Head of caudate nucleus (tissue), 42 donors: ENCODE results near the gene EPAS1.

Experiments
- DNase-seq, 42 donors: peaks; one replicate each; pipeline versions ENCODE4 v3.0.0 to v3.0.0-alpha.2; 2020 to 2021; ENCODE audit warnings: mixed read lengths in 7 of 42
- intact Hi-C: fragments of 100-400 bp; cut with DNase I; formaldehyde crosslinking; loops from one replicate; pipeline ENCODE4 v1.15.0; 2022

EPAS1 gene

DNA sequence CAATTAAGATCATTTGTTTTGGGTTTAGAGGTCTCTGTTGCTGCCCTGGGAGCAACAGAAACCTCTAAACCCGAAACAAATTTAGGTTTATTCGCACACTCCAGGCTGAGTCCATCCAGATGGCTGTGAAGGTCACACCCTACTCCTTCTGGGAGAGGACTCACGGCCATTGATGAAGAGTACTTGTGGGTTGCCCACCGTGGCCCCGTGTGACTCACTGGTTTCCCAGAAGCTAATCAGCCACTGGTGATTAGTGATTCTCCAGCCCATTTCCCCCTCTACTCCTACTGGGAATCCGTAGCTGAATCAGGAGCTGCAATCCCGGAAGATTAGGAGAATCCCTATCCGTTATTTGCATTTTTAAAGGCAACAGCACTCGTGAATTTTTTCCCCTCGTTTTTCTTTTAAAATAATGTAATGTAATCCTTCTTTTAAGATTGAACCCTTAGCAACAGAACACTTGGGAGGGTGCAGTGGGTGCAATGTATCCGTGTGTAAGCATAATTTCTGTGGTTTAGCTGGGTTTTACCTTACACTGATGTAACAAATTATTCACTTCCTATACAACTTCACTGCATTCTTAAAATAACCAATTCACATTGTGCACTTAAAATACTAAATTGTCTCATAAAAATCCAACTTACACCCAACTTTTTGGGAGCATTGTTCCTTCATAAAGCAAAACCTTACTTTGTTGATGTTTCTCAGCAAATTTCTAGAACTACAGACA is 27.5 kb upstream of the EPAS1 start:
- DNase-seq, result peak in 2 of 42 donors; percentile 20 to 31
- intact Hi-C loops, result no loop called here

DNA sequence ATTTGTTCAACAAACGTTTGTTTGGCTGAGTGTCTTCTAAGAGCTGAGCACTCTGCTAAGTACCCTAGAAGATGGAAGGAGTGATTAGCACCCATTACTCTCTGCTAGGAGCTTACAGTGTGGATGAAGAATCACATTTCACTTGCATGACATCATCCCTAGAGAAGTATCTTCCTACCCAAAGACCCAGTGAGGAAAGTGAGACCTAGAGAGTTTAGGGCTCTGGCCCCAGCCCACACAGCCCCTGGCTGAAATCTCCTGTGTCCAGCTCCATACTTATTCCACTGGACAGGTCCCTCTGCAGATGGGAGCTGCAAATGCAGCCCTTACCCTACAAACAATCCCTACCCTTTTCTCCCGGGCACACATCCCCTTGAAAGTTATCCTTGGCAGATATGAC is 26.8 kb upstream of the EPAS1 start:
- intact Hi-C loops, result no loop called here
- DNase-seq, result peak in 1 of 42 donors; percentile 13

DNA sequence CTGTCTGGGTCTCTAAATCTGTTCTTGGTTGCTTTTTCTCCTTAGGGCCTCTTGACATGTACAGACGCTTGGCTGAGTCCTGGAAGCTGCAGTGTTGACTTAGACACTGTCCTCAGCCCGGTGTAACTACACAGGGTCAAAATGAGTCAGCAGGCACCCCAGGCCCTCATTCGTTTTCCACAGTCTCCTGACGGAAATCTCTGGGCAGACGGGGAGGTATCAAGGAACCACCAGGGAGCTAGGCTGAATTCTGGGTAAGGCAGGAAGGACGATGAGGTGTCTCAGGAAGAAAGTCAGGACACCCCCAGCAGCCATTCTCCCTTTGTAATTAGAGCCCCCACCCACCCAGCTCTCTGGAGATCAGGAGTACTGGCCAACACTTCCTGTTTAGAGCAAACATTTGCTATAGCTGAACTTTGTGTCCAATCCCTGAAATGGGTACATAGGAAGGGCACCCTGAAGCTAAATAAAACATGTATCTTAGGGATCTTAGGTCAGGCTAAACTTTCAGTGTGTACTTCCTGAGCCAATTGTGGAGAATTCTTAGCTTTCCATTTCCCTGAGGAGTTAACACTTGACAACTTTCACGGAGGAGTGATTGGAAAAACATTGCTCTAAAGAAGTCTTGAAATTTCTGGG is 23.9 kb upstream of the EPAS1 start:
- peak in 1 of 42 donors; percentile 27 for DNase-seq
- intact Hi-C loops, result no loop called here

DNA sequence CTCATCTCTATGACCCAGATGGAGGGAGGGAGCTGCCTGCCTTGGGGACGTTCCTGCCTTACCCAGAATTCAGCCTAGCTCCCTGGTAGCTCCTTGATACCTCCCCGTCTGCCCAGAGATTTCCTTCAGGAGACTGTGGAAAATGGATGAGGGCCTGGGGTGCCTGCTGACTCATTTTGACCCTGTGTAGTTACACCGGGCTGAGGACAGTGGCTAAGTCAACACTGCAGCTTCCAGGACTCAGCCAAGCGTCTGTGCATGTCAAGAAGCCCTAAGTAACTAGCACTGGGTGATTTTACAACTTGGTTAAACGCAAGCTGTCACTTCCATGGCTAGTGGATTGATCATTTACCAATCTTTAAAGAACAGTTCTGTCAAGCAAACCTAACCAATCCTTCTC is 23.3 kb upstream of the EPAS1 start:
- intact Hi-C loops, result no loop called here
- no peak for DNase-seq

DNA sequence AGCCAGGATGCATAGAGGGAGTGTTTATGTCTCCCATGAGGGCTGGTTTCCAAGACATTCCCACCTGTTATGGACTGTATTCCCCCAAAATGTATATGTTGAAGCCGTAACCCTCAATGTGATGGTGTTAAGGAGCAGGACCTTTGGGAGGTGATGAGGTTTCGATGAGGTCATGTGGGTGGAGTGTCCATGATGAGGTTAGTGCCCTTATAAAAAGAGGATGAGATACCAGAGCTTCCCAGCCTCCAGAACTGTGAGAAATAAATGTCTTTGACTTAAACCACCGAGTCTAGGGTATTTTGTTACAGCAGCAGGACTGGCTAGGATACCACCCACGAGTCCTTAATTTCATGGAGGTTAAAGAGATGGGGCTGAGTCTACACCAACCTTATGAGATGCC is 22.6 kb upstream of the EPAS1 start:
- DNase-seq, result no peak
- intact Hi-C loops, result no loop called here

DNA sequence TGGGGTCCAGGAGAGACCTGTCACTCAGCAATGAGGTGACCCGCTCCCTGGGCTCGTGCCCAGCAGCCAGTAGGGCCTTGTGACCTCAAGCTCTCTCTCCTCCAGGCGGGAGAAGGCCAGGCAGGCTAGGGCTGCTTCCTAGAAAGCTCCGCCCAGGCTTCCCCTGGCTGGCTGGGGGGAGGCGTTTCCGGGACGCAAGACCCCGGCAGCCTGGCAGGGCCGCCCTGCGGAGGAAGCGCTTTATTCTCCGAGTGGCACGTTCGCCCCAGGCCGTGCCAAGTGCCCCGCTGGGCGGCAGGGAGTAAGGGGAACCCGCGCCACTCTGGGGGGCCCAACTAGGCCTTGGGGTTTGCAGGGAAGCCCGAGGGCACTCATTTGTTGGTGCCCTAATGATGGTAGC is 21.2 kb upstream of the EPAS1 start:
- intact Hi-C loops, result no loop called here
- DNase-seq, result peak in 28 of 42 donors; percentile 4 to 64 (median 28)

DNA sequence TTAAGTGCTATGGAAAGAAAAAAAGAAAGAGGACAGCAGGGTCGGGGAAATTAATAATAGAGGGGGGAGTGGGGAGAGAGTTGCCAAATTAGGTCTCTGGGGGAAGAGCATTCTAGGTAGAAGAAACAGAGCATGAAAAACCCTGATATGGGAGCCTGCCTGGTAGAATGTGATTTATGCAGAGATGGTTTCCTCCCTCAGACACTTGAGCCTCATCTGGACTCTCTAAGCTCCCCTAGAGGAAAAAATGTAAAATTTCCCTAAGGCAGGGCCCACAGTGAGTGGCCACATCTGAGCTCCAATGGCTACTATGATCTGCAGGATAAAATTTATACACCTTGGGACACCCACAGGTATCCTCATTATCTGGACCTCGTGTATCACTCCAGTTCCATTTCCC is 20.6 kb upstream of the EPAS1 start:
- intact Hi-C loops, result no loop called here
- DNase-seq, result no peak

DNA sequence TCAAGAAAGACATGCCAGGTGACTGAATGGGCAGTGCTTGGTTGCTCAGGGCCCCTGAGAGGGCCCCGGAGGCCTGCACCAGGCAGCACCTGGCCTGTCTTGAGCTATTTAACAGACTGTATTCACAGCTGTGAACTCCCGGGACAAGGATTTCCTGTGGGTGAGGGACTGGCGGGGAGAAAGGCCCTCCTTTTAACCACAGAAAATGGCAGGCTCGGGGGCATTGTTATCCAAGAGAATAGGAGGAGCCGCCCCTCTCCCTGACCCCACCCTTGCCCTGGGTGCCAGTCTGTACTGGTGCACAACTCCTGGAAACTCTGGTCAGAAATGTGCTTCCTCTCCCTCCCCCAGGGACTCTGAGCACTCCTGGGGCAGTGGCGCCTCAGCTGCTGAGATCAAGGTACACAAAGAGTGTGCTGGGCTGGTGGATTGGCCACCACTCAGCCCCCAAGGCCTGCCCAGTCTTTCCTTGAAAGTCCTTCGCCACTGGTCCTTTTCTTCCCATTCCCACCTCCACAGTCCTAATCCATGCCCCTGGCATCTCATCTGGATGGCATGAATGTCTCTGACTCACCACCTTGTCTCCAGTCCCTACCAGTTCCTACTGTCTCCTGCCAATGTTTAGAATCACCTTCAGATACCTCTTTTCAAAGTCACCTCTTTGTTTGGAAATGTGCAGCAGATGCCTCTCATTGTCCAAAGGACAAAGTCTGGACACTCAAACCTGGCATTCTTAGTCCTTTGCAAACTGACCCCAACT is 19.6 kb upstream of the EPAS1 start:
- intact Hi-C loops, result no loop called here
- DNase-seq, result peak in 1 of 42 donors; percentile 26

DNA sequence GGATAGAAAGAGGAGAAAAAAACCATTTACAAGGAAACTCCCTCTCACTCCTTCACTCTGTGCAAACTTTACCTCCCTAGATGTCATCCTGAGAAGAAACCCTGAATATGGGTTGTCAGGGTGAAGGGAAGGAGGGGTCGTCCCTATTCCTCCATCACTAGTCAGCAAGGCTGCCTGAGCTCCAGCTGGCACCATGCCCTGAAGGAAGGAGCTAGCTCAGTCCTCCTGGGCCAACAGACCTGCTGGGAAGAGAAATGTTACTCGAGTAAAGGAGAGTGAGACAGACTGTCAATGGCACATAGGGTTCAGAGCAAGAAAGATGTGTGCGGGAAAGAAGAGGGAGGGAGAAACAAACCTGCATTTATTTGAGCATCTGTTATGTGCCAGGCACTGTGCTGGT is 18.3 kb upstream of the EPAS1 start:
- intact Hi-C loops, result no loop called here
- DNase-seq, result peak in 1 of 42 donors; percentile 34

DNA sequence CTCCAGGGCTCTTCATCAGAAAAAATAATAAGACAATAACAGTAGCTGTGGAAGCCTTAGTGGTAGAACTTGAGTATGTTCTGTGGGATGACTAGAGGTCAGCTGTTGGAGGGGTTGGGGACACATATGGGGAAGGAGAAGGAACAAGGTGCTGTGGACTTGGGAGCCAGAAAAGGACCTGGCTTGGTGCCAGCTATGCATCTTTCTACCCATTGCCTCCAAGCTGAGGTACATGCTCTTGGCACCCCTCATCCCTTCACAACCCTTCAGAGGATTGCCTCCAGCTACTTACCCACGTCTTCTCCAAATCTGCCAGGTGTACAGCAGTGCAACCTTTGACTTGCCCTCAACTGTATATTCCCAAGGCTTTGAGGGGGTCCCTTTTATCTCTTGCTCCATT is 15.3 kb upstream of the EPAS1 start:
- intact Hi-C loops, result no loop called here
- DNase-seq, result peak in 1 of 42 donors; percentile 32

DNA sequence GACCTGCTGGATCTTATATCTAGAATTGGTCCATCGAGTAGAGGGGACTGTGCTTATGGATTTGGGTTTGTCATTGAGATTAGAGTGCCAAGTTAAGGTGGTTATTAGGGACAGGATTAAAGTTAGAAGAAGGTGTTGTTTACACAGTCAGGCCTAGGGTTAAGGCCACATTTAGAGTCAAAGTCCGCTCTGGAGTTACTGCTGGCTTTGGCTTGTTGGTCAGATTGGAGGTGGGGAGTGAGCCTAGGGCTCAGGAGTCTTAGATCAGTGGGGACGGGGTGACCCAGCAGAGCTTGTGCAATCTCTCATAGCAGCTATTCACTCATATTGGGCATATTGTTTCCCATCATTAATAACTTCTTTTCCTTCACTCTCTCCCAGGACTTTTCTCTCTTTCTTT is 13.5 kb upstream of the EPAS1 start:
- DNase-seq, result no peak
- intact Hi-C loops, result no loop called here

DNA sequence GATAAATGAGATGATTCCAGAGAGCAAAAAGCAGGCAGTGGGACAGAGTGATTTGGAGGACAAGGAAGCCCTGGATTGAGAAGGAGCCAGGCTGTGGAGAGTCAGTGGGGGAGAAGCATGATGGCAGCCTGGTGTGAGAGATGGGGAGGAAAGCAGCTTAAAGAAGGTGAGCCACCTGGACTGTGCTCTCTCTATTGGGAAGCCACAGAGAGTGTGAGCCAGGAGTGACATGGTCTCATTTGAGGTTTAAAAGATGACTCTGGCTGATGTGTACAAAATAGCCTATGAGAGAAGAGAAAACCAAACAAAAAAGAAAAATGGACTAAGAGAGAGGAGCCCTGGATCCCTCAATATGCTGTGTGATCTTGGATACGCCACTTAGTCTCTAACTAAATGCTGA is 12.9 kb upstream of the EPAS1 start:
- intact Hi-C loops, result no loop called here
- DNase-seq, result no peak

DNA sequence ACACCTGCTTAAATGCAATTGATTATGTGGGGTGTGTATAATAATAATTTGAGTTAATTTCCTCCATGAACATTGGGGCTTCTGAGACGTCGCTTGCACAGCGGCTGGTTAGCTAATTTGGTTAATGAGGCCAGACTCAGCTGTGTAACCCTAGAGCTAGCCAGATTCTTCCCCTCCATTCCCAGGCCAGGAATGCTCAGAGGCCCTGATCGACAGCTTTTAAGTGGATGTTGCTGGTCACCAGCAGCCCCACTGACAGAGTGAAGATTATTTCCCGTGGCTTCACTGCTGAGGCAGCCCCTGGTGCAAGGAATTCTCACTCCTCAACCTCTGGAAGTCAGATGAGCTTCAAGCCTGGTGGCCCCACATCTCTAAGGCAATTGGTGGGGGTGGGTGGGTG is 12.4 kb upstream of the EPAS1 start:
- no peak for DNase-seq
- intact Hi-C loops, result no loop called here

DNA sequence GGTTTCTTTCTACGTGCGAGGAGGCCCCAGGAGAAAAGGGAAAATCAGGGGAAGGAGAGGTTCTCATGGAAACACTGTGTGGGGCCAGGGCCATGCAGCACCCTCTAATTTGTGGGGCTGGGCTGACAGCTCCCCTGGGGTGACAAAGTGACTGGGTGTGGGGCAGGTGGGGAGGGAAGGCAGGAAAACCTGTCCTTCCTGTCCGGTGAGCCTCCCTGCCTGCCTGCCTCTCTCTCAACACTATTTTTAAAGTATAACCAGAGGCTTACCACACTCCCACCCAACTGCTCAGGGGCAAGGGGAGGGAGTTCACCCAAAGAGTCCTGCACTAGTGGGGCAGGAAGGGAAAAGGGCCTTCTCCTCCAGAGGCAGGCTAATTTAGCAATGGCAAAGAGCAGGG is 10.5 kb upstream of the EPAS1 start:
- intact Hi-C loops, result no loop called here
- no peak for DNase-seq

DNA sequence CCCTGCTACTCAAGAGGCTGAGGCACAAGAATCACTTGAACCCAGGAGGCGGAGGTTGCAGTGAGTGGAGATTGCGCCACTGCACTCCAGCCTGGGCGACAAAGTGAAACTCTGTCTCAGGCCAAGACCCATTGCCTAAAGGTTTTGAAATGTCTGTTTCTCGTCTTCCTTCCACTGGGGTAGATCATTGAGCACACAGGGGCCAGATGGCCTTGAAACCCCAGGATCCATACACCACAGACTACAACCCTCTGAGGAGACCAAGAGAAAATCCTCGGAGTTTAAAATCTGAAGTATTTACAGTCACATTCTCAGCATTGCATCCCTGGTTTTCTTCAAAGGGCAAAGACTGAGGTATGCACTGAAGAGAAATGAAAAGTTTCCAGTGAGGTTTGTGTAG is 7.1 kb upstream of the EPAS1 start:
- intact Hi-C loops, result no loop called here
- DNase-seq, result no peak

DNA sequence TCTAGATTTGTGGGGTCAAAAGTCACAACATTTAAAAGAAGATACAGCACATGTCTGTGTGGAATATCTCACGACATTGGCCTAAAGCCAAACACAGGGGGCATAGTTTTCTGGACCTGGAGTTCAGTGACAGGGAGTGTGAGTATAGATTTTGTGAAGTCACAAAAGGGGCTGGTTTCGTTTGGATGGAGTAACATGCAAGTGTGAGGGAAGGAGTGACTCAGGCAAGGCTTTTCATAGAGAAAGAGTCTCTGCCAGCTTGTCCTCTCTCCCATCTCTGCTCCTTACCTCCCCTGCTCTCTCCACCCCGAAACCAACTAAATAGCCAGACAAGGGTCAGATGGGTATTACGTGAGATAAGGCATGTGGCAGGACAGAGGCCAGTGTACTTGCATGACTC is 3.7 kb upstream of the EPAS1 start:
- DNase-seq, result no peak
- intact Hi-C loops, result no loop called here

DNA sequence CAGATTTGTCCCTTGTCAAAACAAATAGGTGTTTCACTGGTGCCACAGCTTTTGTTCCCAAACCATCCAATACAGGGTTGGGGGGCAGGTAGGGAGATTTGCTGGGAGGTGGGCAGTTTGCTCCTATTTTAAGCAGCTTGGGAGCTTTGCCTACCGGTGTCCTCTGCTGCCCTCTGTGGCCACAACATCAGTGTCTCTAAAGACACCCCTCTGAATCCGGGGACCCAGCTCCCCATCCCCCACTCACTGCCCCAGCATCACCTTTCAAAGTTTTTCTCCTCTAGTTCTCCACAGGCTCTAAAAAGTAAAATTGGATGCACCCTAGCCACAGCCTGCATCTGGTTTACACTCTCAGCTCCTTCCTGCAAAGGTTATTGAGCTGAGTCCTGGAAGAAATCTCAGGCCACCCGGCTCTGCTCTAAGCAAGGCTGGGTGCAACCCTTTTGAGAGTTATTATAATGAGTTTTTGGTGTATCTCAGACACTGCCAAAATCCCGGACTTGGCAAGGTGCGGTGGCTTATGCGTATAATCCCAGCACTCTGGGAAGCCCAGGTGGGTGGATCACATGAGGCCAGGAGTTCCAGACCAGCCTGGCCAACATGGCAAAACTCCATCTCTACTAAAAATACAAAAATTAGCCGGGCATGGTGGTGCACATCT is 2.9 kb upstream of the EPAS1 start:
- intact Hi-C loops, result no loop called here
- peak in 26 of 42 donors; percentile 4 to 71 (median 26) for DNase-seq

DNA sequence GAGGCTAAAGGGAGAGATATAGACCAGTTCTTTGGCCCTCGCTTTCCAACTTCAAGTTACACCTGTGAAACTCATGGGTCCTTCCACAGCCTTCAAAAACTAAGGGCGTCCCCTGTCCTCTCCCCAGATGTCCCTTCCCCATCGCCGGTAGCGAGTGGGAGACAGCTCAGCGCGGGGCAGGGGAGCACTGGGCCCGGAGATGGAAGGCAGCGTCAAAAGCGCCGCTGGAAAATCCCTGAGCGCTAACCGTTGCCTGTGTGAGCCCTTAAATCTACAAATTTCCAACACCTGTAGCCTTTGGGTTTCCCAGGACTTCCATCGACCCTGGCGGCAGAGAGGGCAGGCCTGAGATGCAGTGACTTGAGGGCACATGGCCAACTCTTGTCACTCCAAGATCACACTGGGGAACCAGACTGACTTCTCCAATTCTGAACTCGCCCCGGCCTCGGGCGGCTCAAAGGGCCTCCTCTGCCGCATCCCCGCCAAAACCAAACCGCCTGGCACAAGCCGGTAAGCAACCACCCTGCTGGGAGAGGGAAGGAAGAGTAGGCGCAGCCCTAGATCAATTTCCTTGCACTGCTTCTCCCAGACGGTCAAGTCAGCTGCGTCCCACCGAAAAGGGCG is 879 bp upstream of the EPAS1 start:
- peak in 30 of 42 donors; percentile 5 to 65 (median 26) for DNase-seq
- intact Hi-C loops, result no loop called here

DNA sequence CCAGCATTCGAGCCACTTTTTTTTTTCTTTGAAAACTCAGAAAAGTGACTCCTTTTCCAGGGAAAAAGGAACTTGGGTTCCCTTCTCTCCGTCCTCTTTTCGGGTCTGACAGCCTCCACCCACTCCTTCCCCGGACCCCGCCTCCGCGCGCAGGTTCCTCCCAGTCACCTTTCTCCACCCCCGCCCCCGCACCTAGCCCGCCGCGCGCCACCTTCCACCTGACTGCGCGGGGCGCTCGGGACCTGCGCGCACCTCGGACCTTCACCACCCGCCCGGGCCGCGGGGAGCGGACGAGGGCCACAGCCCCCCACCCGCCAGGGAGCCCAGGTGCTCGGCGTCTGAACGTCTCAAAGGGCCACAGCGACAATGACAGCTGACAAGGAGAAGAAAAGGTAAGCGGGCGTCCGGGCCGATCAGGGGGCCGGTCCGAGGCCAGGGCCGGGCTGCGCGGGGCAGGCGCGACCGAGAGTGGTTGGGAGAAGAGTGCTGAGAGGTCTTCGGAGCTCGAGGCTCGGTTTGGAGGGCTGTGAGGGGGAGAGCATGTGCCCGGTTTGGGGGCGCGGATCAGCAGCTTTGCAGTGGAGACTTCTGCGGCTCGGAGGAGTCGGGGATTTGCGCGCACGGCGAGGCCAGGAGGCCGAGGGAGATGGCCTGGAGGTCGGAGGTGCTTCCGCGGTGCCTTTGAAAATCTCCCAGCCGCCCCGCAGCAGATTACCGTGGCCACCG is 502 bp downstream of the EPAS1 start:
- intact Hi-C loops, result no loop called here
- peak in 19 of 42 donors; percentile 5 to 52 (median 10) for DNase-seq
